ENCODE results near the gene PGS1.

DNA sequence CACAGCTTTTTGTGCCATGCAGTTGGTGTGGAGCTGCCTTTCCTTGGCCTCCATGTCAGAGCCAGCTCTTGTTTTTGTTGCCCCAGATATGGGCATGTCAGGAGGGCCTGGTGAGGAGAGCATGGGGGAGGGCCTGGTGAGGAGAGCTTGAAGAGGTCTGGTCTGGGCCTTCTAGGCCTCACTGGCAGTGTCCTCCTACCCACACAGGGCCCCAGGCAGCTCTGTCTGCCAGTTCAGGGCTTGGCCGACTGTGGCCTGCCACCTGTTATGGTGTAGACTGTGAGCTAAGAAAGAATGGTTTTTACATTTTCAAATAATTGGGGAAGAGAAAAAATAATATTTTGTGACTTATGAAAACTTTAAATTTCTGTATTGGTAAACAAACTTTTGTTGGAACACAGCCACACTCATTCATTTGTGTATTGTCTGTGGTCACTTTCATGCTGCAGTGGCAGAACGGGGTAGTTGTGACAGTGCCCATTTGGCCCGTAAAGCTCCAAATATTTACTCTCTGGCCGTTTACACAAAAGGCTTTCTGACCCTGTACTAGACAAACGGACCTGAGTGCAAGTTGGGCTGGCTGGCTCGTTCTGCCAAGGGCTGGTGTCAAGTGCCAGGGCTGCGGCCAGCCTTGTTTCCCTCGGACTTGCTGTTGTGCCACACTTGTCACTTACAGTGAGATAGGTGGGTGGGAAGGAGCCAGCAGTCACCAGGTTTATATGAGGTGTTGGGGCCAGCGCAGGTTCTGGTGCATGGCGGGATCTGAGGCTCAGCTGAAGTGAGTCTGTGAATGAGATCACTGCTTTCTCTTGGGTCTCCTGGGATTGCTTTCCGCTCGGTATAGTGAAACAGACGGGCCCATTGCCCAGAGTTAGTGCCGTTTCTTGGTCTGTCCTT lies 18.2 kb downstream of the PGS1 start:
- TF ChIP-seq GATA1 (IDR thresholded peaks at IDR 0.05; ENCODE audit: low read depth, low read length) (no peak), POLR2A (IDR thresholded peaks at IDR 0.05; ENCODE audit: low read length) (no peak)

Data from erythroblast (primary cell).